HG03060 (cell line): ENCODE data around the gene ACOX1.
"Not testable (repeated sequence)": the region's sequence is repeated elsewhere in the genome, so short reads cannot be mapped to it uniquely, and the experiment has no call there.

Experiments used
- ATAC-seq: cut with Tn5 transposase; IDR thresholded peaks from one replicate; pipeline ENCODE4 v1.9.1; 2021; ENCODE audit warnings: low read depth, moderate number of reproducible peaks; ENCODE audit not compliant: unreplicated experiment

Gene ACOX1

DNA sequence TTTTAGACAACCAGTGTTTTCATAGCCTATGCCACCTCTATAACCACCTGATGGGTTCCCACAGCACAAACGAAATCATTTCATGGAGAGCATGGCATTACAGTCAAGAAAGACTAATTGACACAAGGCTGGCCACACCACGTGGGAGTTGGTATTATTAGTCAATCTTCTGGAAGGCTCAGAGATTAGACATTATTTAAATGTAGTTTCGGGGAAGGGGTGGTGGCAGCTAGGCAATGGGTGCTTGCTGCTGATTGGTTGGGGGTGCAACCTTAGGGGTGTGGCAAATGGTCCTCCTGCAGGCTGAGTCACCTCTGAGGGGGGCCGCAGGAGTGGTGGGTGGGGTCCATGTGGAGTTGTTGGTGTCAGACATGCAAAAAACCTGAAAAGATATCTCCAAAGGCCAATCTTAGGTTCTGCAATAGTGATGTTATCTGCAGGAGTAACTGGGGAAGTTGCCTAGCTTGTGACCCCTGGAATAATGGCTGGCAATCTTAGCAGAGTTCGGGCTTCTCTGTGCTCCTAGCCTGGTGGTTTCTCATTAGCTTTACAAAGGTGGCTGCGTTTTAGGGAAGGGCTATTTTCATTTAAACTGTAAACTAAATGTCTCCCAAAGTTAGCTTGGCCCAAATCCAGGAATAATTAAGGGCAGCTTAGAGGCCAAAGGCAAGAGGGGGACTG lies 4.7 kb upstream of the ACOX1 start:
- no peak for ATAC-seq

DNA sequence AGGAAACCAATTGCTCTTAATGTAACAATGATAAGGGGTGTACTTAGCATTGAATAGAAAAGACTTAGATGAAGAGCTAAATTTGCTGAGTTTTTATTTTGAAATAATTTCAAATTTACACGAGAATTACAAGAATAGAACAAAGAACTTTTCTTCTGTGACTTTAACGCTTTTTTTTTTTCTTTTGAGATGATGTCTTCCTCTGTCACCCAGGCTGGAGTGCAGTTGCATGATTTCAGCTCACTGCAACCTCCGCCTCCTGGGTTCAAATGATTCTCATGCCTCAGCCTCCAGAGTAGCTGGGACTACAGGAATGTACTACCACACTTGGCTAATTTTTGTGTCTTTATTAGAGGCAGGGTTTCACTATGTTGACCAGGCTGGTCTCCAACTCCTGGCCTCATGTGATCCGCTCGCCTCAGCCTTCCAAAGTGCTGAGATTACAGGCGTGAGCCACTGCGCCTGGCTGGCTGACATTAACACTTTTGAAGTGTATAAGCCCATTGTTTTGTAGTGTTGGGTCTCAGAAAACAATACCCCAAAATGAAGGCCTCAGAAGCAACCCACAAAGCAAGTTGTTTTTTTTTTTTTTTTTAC lies 2.2 kb upstream of the ACOX1 start:
- no peak for ATAC-seq

DNA sequence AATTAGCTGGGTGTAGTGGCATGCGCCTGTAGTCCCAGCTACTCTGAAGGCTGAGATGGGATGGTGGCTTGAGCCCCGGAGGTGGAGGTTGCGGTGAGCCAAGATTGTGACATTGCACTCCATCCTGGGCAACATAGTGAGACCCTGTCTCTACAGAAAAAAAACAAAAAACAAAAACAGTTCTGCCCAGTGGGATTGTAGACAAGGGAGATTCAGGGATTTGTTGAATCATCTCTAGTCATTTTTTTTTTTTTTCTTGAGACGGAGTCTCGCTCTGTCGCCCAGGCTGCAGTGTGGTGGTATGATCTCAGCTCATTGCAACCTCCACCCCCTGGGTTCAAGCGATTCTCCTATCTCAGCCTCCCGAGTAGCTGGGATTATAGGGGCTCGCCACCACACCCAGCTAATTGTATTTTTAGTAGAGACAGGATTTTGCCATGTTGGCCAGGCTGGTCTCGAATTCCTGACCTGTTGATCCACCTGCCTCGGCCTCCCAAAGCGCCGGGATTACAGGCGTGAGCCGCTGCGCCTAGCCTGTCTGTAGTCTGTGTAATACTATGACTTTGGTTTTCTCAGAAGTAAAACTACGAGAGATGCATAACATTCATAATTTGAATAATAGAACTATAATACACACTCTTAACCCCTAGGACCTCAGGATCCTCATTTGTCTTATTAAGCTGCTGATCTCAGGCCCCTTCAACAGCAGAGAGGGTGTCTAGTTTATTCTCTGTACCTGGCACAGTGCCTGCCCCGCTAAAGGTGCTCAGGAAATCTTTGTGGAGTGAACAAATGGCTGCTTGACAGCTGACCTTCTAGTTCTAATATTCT lies 1.4 kb upstream of the ACOX1 start:
- ATAC-seq = no peak

DNA sequence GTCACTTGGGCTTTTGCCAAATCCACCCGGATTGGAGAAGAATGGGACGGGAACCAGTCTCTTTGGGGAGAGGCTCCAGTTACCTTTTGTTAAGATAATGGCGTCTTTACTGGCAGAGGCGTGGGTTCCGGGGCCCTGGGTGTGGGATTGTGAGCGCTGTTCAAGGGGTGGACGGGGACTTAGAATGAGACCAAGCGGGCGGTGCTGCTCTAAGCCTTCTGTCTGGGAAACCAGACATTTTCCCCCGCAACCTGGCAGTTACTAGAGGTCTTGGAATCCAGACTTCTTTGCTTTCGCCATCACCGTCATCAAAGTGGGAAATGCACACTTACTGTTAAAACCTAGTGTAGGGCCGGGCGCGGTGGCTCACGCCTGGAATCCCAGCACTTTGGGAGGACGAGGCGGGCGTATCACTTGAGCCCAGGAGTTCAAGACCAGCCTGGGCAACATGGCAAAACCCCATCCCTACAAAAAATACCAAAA lies 780 bp upstream of the ACOX1 start:
- ATAC-seq = no peak

DNA sequence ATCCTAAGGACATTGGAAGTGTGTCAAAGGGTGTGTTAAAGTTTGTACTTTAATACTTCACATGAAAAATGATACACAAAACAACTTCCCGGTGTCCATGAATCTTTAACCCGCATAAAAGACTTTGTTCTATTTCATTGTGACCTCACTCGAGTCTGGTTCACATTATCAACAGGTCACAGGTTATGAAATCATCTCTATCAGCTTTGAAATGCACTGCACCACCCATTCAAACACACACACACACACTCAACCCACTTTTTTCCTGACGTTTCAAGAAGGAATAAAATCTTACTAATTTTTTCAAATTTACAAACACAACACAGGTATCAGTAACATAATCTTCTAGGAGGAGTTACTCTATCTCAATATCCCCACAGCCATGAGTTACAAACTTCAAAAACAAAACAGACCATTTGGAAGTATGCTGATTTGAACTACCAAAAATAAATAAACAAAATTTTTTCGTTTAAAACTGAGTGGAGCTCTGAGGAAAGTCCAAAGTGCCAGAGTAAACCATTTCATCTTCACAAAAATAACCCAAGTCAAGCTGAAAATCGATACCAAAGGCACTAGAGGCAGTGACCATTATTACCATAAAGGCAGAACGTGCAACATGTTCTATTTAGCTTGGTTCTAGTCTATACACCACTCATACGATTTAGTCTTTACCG lies 2.7 kb downstream of the ACOX1 start:
- ATAC-seq = no peak

DNA sequence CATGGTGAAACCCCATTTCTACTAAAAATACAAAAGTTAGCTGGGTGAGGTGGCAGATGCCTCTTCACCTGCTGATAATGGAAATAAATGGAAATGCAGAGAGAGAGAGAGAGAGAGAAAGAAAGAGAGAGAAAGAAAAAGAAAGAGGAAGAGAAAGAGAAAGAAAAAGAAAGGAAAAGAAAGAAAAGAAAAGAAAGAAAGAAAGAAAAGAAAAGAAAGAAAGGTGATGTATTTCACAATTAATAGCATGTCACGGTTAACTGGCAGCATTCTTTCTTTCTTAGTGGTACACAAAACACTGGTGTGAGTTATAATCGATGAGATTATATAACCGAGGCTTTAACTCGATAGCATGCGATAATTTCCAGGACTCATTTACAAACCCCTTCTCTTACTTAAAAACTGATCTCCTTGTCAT lies 3.2 kb downstream of the ACOX1 start:
- no peak for ATAC-seq

DNA sequence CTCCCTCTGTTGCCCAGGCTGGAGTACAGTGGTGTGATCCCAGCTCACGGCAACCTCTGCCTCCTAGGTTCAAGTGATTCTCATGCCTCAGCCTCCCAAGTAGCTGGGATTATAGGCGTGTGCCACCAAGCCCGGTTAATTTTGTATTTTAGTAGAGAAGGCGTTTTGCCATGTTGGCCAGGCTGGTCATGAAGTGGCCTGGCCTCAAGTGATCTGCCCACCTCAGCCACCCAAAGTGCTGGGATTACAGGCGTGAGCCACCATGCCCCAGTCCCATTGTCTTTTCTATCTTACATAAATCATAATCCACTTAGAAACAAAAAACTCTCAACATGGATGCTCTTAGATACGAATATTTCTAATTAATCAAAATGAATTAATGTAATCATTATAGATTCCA lies 3.8 kb downstream of the ACOX1 start:
- ATAC-seq = not testable (repeated sequence)

DNA sequence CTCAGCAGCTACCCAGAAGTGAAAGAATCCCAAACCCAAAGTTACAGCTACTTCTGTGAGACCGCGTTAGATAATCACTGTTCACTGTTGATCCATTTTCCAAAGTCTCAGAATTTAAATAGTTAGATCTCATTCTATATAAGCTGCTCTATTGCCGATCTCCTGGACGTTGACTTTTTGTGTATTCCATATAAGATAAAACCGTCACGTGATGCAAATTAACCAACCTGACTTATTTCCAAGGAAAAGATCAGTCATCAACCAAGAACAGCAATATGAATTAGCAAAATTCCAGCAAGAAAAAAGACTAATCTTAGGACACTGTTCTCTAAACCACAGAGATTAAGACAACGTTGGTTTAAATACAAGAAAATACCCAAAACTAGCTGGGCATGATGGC lies 8.3 kb downstream of the ACOX1 start:
- ATAC-seq = no peak

DNA sequence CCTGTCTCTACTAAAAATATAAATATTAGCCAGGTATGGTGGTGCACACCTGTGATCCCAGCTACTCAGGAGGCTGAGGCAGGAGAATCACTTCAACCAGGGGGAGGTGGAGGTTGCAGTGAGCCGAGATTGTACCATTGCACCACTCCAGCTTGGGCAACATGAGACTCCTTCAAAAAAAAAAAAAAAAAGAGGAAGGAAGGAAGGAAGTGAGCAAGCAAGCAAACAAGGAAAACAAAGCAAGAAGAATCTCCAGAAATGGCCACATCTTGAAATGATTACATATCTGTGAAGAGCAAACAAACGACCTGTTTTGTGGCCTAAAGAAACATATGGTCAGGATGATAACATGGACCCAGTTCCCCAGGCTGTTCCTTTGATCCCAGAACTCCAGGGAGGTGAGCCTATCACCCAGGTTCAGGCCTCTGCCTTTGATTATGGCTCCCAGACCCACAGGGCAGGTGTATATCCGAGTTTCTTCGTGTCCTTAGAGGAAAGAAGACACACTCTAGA lies 8.9 kb downstream of the ACOX1 start:
- no peak for ATAC-seq

DNA sequence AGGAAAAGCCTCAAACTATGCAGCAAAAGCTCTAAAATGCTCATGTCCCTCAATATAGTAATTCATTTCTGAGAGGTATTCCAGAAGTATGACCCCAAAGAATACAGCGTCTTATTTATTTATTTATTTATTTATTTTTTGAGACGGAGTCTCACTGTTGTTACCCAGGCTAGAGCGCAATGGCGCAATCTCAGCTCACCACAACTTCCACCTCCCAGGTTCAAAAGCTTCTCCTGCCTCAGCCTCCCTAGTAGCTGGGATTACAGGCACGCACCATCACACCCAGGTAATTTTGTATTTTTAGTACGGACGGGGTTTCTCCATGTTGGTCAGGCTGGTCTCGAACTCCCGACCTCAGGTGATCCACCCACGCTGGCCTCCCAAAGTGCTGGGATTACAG lies 9.9 kb downstream of the ACOX1 start:
- not testable (repeated sequence) for ATAC-seq

DNA sequence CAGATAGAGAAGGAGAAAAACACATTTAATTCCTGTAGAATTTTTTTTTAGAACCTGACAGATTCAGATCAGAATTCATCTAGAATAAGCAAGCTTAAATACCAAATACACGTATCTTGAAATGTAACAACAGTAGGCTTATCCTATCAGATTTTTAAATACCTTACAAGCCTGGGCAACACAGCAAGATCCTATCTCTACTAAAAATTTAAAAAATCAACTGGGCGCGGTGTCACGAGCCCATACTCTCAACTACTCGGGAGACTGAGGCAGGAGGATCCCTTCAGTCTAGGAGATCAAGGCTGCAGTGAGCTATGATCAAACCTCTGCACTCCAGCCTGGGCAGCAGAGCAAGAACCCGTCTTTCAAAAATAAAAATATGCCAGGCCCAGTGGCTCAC lies 13.5 kb downstream of the ACOX1 start:
- ATAC-seq = no peak

DNA sequence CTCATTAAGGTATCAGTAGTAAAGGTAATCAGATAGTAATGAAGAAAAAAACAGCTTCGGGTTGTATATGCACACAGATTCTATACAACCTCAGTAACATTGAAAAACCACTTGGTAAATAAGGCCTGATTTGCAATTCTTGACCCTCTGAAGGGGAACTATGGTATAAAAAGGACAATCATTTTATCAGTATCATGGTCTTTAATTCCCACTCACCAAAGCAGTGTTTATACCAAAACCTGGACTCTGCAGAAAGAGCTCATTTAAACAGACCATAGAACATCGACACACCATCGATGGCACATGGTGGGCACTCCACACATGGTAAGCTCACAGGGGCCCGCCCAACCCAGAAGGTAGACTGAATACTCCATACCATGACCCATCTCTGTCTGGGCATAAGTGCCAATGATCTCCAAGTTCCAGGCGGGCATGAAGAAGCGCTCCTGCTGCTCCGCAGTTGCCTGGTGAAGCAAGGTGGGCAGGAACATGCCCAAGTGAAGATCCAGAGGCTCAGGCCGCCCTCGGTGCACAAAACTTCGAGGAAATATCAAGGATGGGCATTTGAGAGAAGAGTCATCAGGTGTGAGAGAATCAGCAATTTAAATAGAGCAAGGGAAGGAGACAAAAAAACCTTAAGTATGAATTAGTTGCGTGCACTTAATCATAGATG lies 19.0 kb downstream of the ACOX1 start:
- no peak for ATAC-seq

DNA sequence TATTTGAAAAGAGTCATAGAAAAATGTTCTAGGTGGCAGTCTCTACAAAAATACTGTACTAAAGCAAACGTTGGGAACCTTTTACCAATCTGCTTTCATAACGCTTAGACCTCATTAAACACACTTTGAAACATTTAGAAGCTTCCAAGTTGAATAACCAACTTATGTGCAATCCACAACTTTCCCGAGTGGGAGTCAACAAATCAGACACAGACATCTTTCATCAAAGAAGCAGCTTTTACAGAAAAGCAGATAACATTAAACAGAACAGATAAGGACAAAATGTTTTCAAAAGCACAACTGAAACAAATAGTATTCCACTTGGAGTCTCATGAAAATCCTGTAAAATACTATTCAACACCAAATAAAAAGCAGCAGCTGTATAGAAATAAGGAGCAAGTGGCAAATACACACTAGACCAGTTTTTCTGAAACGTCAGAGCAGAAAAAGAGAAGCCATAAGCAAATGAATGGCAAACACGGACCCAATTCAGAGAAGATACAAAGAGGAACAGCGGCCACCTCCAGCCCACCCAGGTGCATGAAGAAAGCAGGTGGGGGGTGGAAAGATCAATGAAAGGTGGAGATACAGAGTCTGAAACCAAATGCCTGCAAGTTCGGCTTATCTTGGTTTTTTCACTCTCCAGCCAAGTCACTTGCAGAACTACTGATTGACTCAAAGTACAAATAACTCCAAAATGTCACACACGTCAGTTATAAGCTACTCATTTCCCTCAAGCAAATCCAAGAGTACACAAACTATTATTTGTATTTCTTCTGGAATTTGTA lies 19.7 kb downstream of the ACOX1 start:
- no peak for ATAC-seq

DNA sequence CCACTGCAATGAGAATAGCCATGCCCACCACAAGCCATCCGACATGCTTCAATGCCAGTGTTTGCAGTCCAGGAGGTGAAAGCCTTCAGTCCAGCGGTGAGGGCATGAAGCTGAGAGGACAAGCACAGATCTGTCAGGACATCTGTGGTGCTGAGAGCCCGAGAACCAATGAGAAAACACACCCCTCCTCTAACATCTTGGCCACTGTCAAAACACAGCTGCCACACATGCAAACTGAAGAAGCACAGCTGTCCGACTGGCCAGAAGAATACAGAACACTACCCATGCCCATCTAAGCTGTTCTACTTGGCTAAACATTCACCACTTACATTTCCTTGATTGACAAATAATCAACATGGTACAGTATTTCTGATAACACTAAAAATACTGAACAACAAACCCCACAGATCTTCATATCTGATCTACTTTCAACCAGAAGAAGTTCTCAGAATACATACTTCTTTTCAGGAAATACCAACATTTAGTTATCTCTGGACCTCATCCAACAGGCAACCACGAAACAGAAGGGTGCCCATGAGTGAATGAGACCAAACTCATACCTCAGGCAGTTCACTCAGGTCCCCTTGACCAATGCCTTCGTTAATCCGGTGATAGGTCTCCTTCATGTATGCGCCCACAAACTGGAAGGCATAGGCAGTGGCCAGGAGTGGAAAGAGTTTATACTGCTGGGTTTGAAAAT lies 28.0 kb downstream of the ACOX1 start:
- no peak for ATAC-seq

DNA sequence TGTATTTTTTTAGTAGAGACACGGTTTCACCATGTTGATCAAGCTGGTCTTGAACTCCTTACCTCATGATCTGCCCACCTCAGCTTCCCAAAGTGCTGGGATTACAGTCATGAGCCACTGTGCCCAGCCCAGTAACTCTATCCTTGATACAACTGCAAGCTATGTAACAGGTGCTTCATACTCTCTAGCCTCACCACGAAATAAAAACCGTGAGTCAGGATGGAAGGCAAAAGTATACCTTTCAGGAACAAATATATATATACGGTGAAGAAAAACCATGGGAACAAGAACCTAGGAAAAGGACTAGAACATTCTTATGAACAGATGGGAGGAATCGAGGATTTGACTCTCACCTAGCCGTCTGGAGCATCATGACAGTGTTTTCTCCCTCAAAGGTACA lies 28.5 kb downstream of the ACOX1 start:
- ATAC-seq = no peak

DNA sequence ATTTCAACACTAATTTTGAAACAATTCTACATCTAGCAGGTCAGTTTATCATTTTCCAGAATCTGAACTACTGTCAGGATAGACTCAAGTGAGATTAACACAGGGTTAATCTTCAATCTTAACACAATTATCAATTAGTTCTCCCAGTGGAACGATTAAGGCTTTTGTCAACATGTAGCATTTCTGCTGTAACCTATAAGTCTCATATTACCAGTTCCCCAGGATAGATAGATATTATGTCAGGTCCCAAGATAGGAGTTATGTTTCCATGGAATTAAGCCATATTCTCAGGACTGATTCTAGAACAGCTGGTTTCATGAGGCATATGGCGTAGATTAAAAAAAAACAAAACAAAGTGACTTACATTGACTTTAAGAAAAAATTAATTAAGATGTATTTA lies 33.8 kb downstream of the ACOX1 start:
- no peak for ATAC-seq

DNA sequence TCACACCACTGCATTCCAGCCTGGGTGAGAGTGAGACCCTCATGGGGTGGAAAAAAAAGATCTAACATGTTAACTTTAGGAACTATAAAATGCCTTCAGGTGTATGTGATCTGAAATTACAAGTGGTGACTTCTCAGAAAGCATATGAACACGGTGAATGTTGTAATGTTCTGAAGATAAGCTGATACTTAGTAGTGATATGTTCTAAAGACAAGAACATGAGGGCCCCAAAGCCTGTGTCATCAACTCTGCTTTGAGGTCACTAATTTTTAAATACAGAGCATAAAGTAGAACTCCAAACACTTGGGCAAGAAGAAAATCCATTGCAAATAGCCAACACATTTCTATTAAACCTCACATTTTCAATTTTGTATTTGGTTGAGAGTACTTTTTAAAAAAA lies 35.5 kb downstream of the ACOX1 start:
- ATAC-seq = no peak

DNA sequence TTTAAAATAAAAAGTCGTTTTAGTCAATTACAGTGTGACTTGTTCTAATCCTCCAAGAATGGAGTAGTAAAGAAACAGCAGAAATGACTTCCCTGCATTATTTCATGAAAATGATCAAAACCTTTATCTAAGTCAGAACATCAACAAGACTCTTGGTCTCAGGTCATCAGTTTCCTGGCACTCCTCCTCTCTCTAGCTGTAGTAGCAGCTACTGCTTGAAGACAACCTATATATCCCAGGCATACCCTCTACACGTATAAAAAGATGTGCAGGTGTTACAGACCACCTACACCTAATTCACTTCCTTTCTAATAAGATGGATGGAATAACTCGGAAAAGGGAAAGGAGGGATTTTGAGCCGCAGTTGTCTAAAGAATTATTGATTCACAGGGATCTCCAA lies 36.5 kb downstream of the ACOX1 start:
- ATAC-seq = no peak

DNA sequence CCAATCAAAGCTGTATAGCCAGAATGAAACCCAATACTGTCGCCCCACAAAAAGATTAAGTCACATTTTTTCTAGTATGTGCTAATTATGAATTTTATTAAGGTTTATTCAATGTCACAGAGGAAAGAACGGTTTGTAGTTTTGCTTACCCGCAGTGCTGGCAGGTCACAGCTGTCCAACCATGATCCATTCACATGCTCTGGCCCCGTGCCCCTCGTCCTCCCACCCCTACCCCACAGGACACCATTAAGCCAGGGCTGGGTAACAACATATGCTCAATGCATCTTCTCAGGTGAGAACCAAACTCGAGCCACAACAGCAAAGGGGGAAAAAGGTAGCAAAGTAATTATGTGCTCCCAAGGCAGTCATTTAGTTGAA lies 37.5 kb downstream of the ACOX1 start:
- no peak for ATAC-seq
